Nasal cavity respiratory epithelium epithelial cell of viscerocranial mucosa (primary cell): ENCODE measurements around the gene USP19. TPM values are rescaled to one million over a fixed set of nuclear protein-coding genes. Genes with fewer than 3 reads are reported as not detected.

ENCODE experiments used
- total RNA-seq: library from RNA; depleted of rRNA; stranded (reverse); fragments of >200 nt; gene quantifications from 2 replicates; pipeline ENCODE4 v1.2.3, GENCODE V29; 2014

Gene USP19
- total RNA-seq, result 58.1 and 68.7 TPM in 2 replicates

GRCh38 chr3:49120438-49121131 is at the start of gene USP19:
Gene USP19 (minus strand): TSS chr3:49120823. CDS start chr3:49119145, 1,678 bp downstream.

GRCh38 chr3:49165771-49166751 is 45.4 kb upstream of the USP19 start, which contains the start of gene CCDC71:
Gene CCDC71 (minus strand): TSS chr3:49166331. CDS start chr3:49164208, 2,123 bp downstream.

GRCh38 chr3:49132437-49133225 is 12.0 kb upstream of the USP19 start, which contains the start of gene LAMB2:
Gene LAMB2 (minus strand): TSS chr3:49133050. CDS start chr3:49132867, 183 bp downstream.

GRCh38 chr3:49104427-49105291 is 16.0 kb downstream of the USP19 start, which contains the start of gene QARS1:
Gene QARS1 (minus strand): TSS chr3:49104757. CDS start chr3:49104733, 24 bp downstream.

GRCh38 chr3:49093853-49094767 is 26.5 kb downstream of the USP19 start, which contains the start of gene QRICH1:
Gene QRICH1 (minus strand): TSS chr3:49094071. CDS start chr3:49077017, 17,054 bp downstream.

Other genes starting within 250 kb of the USP19 start
- gene SLC25A20, start 221.9 kb downstream of the USP19 start, total RNA-seq, result 8.9 and 11.3 TPM in 2 replicates
- 139 and 166 TPM in 2 replicates for gene ARIH2, start 202.0 kb downstream of the USP19 start, total RNA-seq
- gene P4HTM, start 130.6 kb downstream of the USP19 start, total RNA-seq, result 13.3 and 21.6 TPM in 2 replicates
- gene WDR6, start 113.4 kb downstream of the USP19 start, total RNA-seq, result 23.9 and 73.9 TPM in 2 replicates
- 30.0 and 39.0 TPM in 2 replicates for gene DALRD3, start 102.2 kb downstream of the USP19 start, total RNA-seq
- 45.5 and 57.4 TPM in 2 replicates for gene NDUFAF3, start 98.7 kb downstream of the USP19 start, total RNA-seq
- 203 and 369 TPM in 2 replicates for gene IMPDH2, start 91.4 kb downstream of the USP19 start, total RNA-seq
- gene QRICH1, start 26.8 kb downstream of the USP19 start, total RNA-seq, result 49.8 and 56.7 TPM in 2 replicates
- 177 and 193 TPM in 2 replicates for gene QARS1, start 16.1 kb downstream of the USP19 start, total RNA-seq
- 234 and 834 TPM in 2 replicates for gene LAMB2, start 12.2 kb upstream of the USP19 start, total RNA-seq
- gene CCDC71, start 45.5 kb upstream of the USP19 start, total RNA-seq, result 16.1 and 20.3 TPM in 2 replicates
- gene KLHDC8B, start 50.8 kb upstream of the USP19 start, total RNA-seq, result 55.4 and 168 TPM in 2 replicates
- gene C3orf62, start 156.4 kb upstream of the USP19 start, total RNA-seq, result 1.7 and 4.8 TPM in 2 replicates
- gene USP4, start 219.2 kb upstream of the USP19 start, total RNA-seq, result 20.5 and 40.5 TPM in 2 replicates
- gene GPX1, start 237.5 kb upstream of the USP19 start, total RNA-seq, result 266 and 358 TPM in 2 replicates